SK-N-SH treated with all-trans-retinoic acid at 6 μM for 48 hours (cell line): ENCODE results near the gene UMPS.

Experiments
- ARNTL ChIP-seq: fragments of 450-650 bp; formaldehyde crosslinking; IDR thresholded peaks from 2 replicates; pipeline ENCODE4 v1.5.0; 2020; ENCODE audit warnings: low read depth, mild to moderate bottlenecking, moderate library complexity, borderline replicate concordance
- CREB5 ChIP-seq: fragments of 250-450 bp; sonication (Bioruptor Pico); IDR thresholded peaks from 2 replicates; pipeline ENCODE4 v1.5.1; 2020; ENCODE audit warnings: low read depth, mild to moderate bottlenecking, moderate library complexity
- CSDC2 ChIP-seq: fragments of 250-450 bp; sonication (Bioruptor Pico); IDR thresholded peaks from 2 replicates; pipeline ENCODE4 v1.5.0; 2020; ENCODE audit warnings: mild to moderate bottlenecking, moderate library complexity
- CSRNP3 ChIP-seq: fragments of 250-450 bp; sonication (Bioruptor Pico); IDR thresholded peaks from 2 replicates; pipeline ENCODE4 v1.5.1; 2021; ENCODE audit warnings: mild to moderate bottlenecking, moderate library complexity
- ESRRG ChIP-seq: fragments of 250-450 bp; sonication (Bioruptor Pico); IDR thresholded peaks from 2 replicates; pipeline ENCODE4 v1.6.1; 2021; ENCODE audit warnings: mild to moderate bottlenecking
- ISL1 ChIP-seq: fragments of 250-450 bp; sonication (Bioruptor Pico); IDR thresholded peaks from 2 replicates; pipeline ENCODE4 v2.1.2; 2022; ENCODE audit warnings: mild to moderate bottlenecking, moderate library complexity
- RARB ChIP-seq: fragments of 250-450 bp; sonication (Bioruptor Pico); IDR thresholded peaks from 2 replicates; pipeline ENCODE4 v1.8.0; 2021; ENCODE audit warnings: mild to moderate bottlenecking, moderate library complexity
- SNAI2 ChIP-seq: fragments of 250-450 bp; sonication (Bioruptor Pico); IDR thresholded peaks from 2 replicates; pipeline ENCODE4 v1.5.0; 2020; ENCODE audit warnings: mild to moderate bottlenecking, moderate library complexity
- TCF4 ChIP-seq: fragments of 250-450 bp; sonication (Bioruptor Pico); IDR thresholded peaks from 2 replicates; pipeline ENCODE4 v1.8.0; 2021; ENCODE audit warnings: mild to moderate bottlenecking, moderate library complexity, borderline replicate concordance
- TSHZ2 ChIP-seq: fragments of 250-450 bp; sonication (Bioruptor Pico); IDR thresholded peaks from 2 replicates; pipeline ENCODE4 v1.5.0; 2020; ENCODE audit warnings: mild to moderate bottlenecking, moderate library complexity
- ZC3H10 ChIP-seq: fragments of 250-450 bp; sonication (Bioruptor Pico); IDR thresholded peaks from 2 replicates; pipeline ENCODE4 v1.5.1; 2021; ENCODE audit warnings: mild to moderate bottlenecking, moderate library complexity
- ZFP3 ChIP-seq: fragments of 250-450 bp; sonication (Bioruptor Pico); IDR thresholded peaks from 2 replicates; pipeline ENCODE4 v1.5.0; 2020; ENCODE audit warnings: mild to moderate bottlenecking, moderate library complexity
- ZFP30 ChIP-seq: fragments of 450-650 bp; formaldehyde crosslinking; IDR thresholded peaks from 2 replicates; pipeline ENCODE4 v1.5.0; 2022; ENCODE audit warnings: mild to moderate bottlenecking, moderate library complexity
- ZNF70 ChIP-seq: fragments of 450-650 bp; formaldehyde crosslinking; IDR thresholded peaks from 2 replicates; pipeline ENCODE4 v1.5.0; 2020; ENCODE audit warnings: mild to moderate bottlenecking, moderate library complexity

DNA sequence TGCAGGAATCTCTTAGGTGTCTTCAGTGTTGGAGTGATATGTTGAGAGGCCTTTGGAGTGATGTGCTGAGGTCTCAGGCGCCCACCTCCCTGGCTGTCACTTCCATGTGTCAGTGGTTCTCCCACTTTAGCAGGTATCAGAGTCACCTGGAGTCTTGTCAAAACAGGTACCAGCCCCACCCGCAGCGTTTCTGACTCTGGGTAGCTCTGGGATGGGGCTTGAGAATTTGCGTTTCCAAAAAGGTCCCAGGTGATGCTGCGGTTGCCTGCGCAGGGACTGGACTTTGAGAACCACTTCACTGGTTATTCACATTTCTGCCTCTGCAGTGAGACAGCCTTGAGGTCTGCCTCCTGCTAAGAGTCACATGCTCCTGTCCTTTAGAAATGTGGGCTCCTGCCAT, 15.5 kb downstream of the UMPS start:
- no peak for TF ChIP-seq ESRRG (CRISPR knock-in tag)
- TF ChIP-seq ARNTL: no peak
- TF ChIP-seq RARB (CRISPR knock-in tag): no peak
- no peak for TF ChIP-seq CREB5 (CRISPR knock-in tag)
- no peak for TF ChIP-seq SNAI2 (CRISPR knock-in tag)
- TF ChIP-seq TSHZ2 (CRISPR knock-in tag): no peak
- TF ChIP-seq ZNF70 (CRISPR knock-in tag): no peak
- TF ChIP-seq ZFP30 (CRISPR knock-in tag): no peak
- TF ChIP-seq CSDC2 (CRISPR knock-in tag): no peak
- TF ChIP-seq ZFP3 (CRISPR knock-in tag): no peak
- no peak for TF ChIP-seq TCF4
- no peak for TF ChIP-seq ZC3H10
- TF ChIP-seq ISL1 (CRISPR knock-in tag): no peak
- TF ChIP-seq CSRNP3: no peak
